Skin of body (tissue), 2 donors: ENCODE results near the gene ZC3H10. TPM values are rescaled to one million over a fixed set of nuclear protein-coding genes. Genes with fewer than 3 reads are reported as not detected.
A peak's percentile ranks its signal among the peaks of the same experiment; 100 is the strongest.
"Not testable (repeated sequence)": the region's sequence is repeated elsewhere in the genome, so short reads cannot be mapped to it uniquely, and the experiment has no call there.

Experiments used
- DNase-seq: peaks from one replicate; lab custom pipeline; 2025; lab: John Stamatoyannopoulos, UW
- total RNA-seq: library from RNA; depleted of rRNA; stranded (reverse); fragments of >200 nt; gene quantifications from one replicate; pipeline ENCODE4 v1.2.3, GENCODE V29; 2014

The ZC3H10 gene
- total RNA-seq, 1 donor from 2014 or later, result 3.0 TPM

GRCh38 chr12:56102683-56103065, 15.4 kb upstream of the ZC3H10 start:
- DNase-seq, result no peak

- DNase-seq, result no peak
Measured at GRCh38 chr12:56103066-56103711, 14.9 kb upstream of the ZC3H10 start.

- DNase-seq, result no peak
Measured at GRCh38 chr12:56103823-56104108, 14.3 kb upstream of the ZC3H10 start.

GRCh38 chr12:56104109-56104814, 13.8 kb upstream of the ZC3H10 start, which contains the start of gene PA2G4:
TSS of gene PA2G4 (plus strand) at chr12:56104559. CDS start at chr12:56104738, 179 bp downstream.
- DNase-seq, result peak; percentile 97

GRCh38 chr12:56104815-56105608, 13.1 kb upstream of the ZC3H10 start:
- DNase-seq, result no peak

GRCh38 chr12:56105609-56105902, 12.5 kb upstream of the ZC3H10 start:
- no peak for DNase-seq

GRCh38 chr12:56107242-56107641, 10.8 kb upstream of the ZC3H10 start:
- DNase-seq, result no peak

GRCh38 chr12:56110571-56110970, 7.5 kb upstream of the ZC3H10 start:
- peak; percentile 12 for DNase-seq

- DNase-seq, result no peak
Measured at GRCh38 chr12:56114084-56114483, 4.0 kb upstream of the ZC3H10 start.

GRCh38 chr12:56115329-56115728, 2.7 kb upstream of the ZC3H10 start:
- peak; percentile 22 for DNase-seq

- peak; percentile 96 for DNase-seq
Measured at GRCh38 chr12:56116267-56117081, 1.6 kb upstream of the ZC3H10 start, which contains the start of gene RPL41. TSS of gene RPL41 (plus strand) at chr12:56116633.

GRCh38 chr12:56117082-56117706, 872 bp upstream of the ZC3H10 start:
- DNase-seq, result not testable (repeated sequence)

GRCh38 chr12:56118688-56119357, 757 bp downstream of the ZC3H10 start:
- DNase-seq, result no peak

- peak; percentile 91 for DNase-seq
Measured at GRCh38 chr12:56119361-56119796, 1.3 kb downstream of the ZC3H10 start.

GRCh38 chr12:56120158-56120846, 2.2 kb downstream of the ZC3H10 start:
- no peak for DNase-seq

- DNase-seq, result no peak
Measured at GRCh38 chr12:56121204-56121870, 3.3 kb downstream of the ZC3H10 start.

GRCh38 chr12:56122637-56123036, 4.6 kb downstream of the ZC3H10 start:
- DNase-seq, result no peak

- no peak for DNase-seq
Measured at GRCh38 chr12:56124133-56124532, 6.1 kb downstream of the ZC3H10 start.

- DNase-seq, result no peak
Measured at GRCh38 chr12:56126732-56127239, 8.7 kb downstream of the ZC3H10 start.
